ENCODE measurements around the gene STK32C. TPM values are rescaled to one million over a fixed set of nuclear protein-coding genes. Genes with fewer than 3 reads are reported as not detected.

STK32C gene
- total RNA-seq, 1 experiment from 2014 or later, result 13.9 TPM

- no peaks in the 10 kb centered on the region for H3K79me2 ChIP-seq (ENCODE audit: low read depth)
- H3K36me3 ChIP-seq (ENCODE audit: low read depth), result no peaks in the 10 kb centered on the region
- ChIA-PET POLR2A (ENCODE audit: unreplicated experiment) (no interaction called here), CTCF (no interaction called here)
- no peak overlapping the region for H2AFZ ChIP-seq
- H4K20me1 ChIP-seq (ENCODE audit: insufficient read depth), result no peaks in the 10 kb centered on the region
- no peaks in the 10 kb centered on the region for H3K9me2 ChIP-seq (ENCODE audit: insufficient read depth)
- BruUV-seq (replicated peaks), result no TSS peak
- no peaks in the 10 kb centered on the region for H3F3A ChIP-seq (ENCODE audit: insufficient read depth, low read depth)
- H3K4me1 ChIP-seq (replicated peaks; ENCODE audit: insufficient read depth), result no peaks in the 10 kb centered on the region
- H3K4me3 ChIP-seq, result no peak overlapping the region
- intact Hi-C loops (cut with micrococcal nuclease; ENCODE audit: unreplicated experiment), result no loop called here
- no peak overlapping the region for H3K4me2 ChIP-seq
- no peaks in the 10 kb centered on the region for H3K9me3 ChIP-seq (ENCODE audit: insufficient read depth, low read depth)
- H3K27ac ChIP-seq, result no peak overlapping the region
- H3K27me3 ChIP-seq (ENCODE audit: insufficient read depth, low read depth), result no peaks in the 10 kb centered on the region
- no peak for DNase-seq
- no peak for TF ChIP-seq EZH2 (IDR thresholded peaks at IDR 0.05; ENCODE audit: low read depth)
- TF ChIP-seq CTCF (conservative IDR thresholded peaks at IDR 0.05), result no peak
These were observed 37.6 kb upstream of the STK32C start for GRCh38 chr10:132345345-132345744.

GRCh38 chr10:132344386-132344785 lies 36.6 kb upstream of the STK32C start:
- Histone ChIP-seq H3K79me2 (ENCODE audit: low read depth) (no peaks in the 10 kb centered on the region), H3K4me3 (no peak overlapping the region), H3K9me3 (ENCODE audit: insufficient read depth, low read depth) (no peaks in the 10 kb centered on the region), H3F3A (ENCODE audit: insufficient read depth, low read depth) (no peaks in the 10 kb centered on the region), H3K36me3 (ENCODE audit: low read depth) (no peaks in the 10 kb centered on the region), H3K27ac (no peak overlapping the region), H3K4me1 (replicated peaks; ENCODE audit: insufficient read depth) (no peaks in the 10 kb centered on the region), H4K20me1 (ENCODE audit: insufficient read depth) (no peaks in the 10 kb centered on the region), H3K9me2 (ENCODE audit: insufficient read depth) (no peaks in the 10 kb centered on the region), H2AFZ (no peak overlapping the region), H3K27me3 (ENCODE audit: insufficient read depth, low read depth) (no peaks in the 10 kb centered on the region), H3K4me2 (no peak overlapping the region)
- intact Hi-C loops (cut with micrococcal nuclease; ENCODE audit: unreplicated experiment), result no loop called here
- TF ChIP-seq EZH2 (IDR thresholded peaks at IDR 0.05; ENCODE audit: low read depth), result no peak
- no peak for TF ChIP-seq CTCF (conservative IDR thresholded peaks at IDR 0.05)
- BruUV-seq (replicated peaks), result no TSS peak
- ChIA-PET POLR2A (ENCODE audit: unreplicated experiment) (no interaction called here), CTCF (interaction anchor here (0.7 kb wide), 1 partner anchor 45 kb away, joined by 3 read pairs; no protein-coding TSS in a partner anchor)
- DNase-seq, result no peak

GRCh38 chr10:132342553-132342952 lies 34.8 kb upstream of the STK32C start:
- no peaks in the 10 kb centered on the region for H3K27me3 ChIP-seq (ENCODE audit: insufficient read depth, low read depth)

More at GRCh38 chr10:132342553-132342952, 34.8 kb upstream of the STK32C start:
- Histone ChIP-seq H3K4me2 (no peak overlapping the region), H3K4me3 (no peak overlapping the region), H3K9me3 (ENCODE audit: insufficient read depth, low read depth) (no peaks in the 10 kb centered on the region), H3F3A (ENCODE audit: insufficient read depth, low read depth) (no peaks in the 10 kb centered on the region), H3K79me2 (ENCODE audit: low read depth) (no peaks in the 10 kb centered on the region), H3K27ac (no peak overlapping the region), H3K36me3 (ENCODE audit: low read depth) (no peaks in the 10 kb centered on the region), H3K4me1 (replicated peaks; ENCODE audit: insufficient read depth) (no peaks in the 10 kb centered on the region), H4K20me1 (ENCODE audit: insufficient read depth) (no peaks in the 10 kb centered on the region), H3K9me2 (ENCODE audit: insufficient read depth) (no peaks in the 10 kb centered on the region), H2AFZ (no peak overlapping the region)
- ChIA-PET CTCF (interaction anchor here (0.6 kb wide), 1 partner anchor 9 kb away, joined by 5 read pairs; no protein-coding TSS in a partner anchor), POLR2A (ENCODE audit: unreplicated experiment) (no interaction called here)
- TF ChIP-seq EZH2 (IDR thresholded peaks at IDR 0.05; ENCODE audit: low read depth), result no peak
- TF ChIP-seq CTCF (conservative IDR thresholded peaks at IDR 0.05), result no peak
- no TSS peak for BruUV-seq (replicated peaks)
- intact Hi-C loops (cut with micrococcal nuclease; ENCODE audit: unreplicated experiment), result no loop called here
- DNase-seq, result no peak
